Erythroblast (primary cell): ENCODE measurements around the gene MSH5.

Experiments used
- GATA1 ChIP-seq: IDR thresholded peaks from 2 replicates; pipeline ENCODE4 v1.6.1; 2011; ENCODE audit warnings: low read depth, mild to moderate bottlenecking, control low read depth, low read length, moderate library complexity
- POLR2A ChIP-seq: IDR thresholded peaks from 2 replicates; pipeline ENCODE4 v1.6.1; 2011; ENCODE audit warnings: mild to moderate bottlenecking, low read length

GRCh38 chr6:31719001-31719400 is 20.8 kb upstream of the MSH5 start:
- no peak for TF ChIP-seq POLR2A
- TF ChIP-seq GATA1, result no peak
